OCI-LY1 (cell line): Measurements from ENCODE around the gene KEL.

Source experiments
- CTCF ChIP-seq: fragments of 200-600 bp; sonication (generic), shearing (Covaris generic); IDR thresholded peaks from 2 replicates; pipeline ENCODE4 v1.5.1; 2017; ENCODE audit warnings: mild to moderate bottlenecking, antibody characterized with exemption, low read length, moderate library complexity, mixed read lengths
- EZH2 ChIP-seq: fragments of 200-600 bp; sonication (generic), shearing (Covaris generic); IDR thresholded peaks from 2 replicates; pipeline ENCODE4 v1.8.0; 2017; ENCODE audit warnings: borderline replicate concordance, mixed run types, mild to moderate bottlenecking, antibody characterized with exemption, low read length, moderate library complexity, mixed read lengths

DNA sequence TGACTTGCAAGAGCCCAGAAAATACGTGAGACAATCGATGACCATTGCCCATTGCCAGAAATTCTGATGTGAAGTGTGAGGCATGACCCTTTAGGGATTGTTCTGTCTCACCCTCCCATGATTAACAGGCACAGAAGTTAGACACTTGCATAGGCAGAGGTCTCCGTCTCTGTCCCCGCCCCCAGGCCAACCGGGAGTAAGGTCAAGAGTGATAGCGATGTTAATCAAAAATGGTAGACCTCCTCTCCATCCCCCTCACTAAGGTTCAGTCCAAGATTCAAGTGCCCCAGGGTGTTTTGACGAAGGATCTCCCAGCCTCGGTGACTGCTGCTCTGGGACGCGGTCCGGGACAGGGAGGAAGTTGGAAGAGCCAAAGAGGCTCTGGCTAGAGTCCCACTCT lies 53.9 kb downstream of the KEL start:
- TF ChIP-seq CTCF, result no peak
- no peak for TF ChIP-seq EZH2
